ENCODE results near the gene RANBP17.

Gene RANBP17

GRCh38 chr5:171318026-171318425 is 456.2 kb downstream of the RANBP17 start:
- peaks cover 16% of the 10 kb centered on the region for H3K4me1 Mint-ChIP-seq
- ATAC-seq, result no peak
- H3K27ac Mint-ChIP-seq, result no peak overlapping the region
- no peaks in the 10 kb centered on the region for H3K9me3 Mint-ChIP-seq
- H3K4me3 Mint-ChIP-seq, result no peak overlapping the region
- no peak for DNase-seq (ENCODE audit: low spot score in 2 of 2)
- H3K36me3 Mint-ChIP-seq, result peaks cover 3% of the 10 kb centered on the region

- no peak for ATAC-seq
- no peak overlapping the region for H3K4me3 Mint-ChIP-seq
- H3K4me1 Mint-ChIP-seq, result no peaks in the 10 kb centered on the region
- H3K36me3 Mint-ChIP-seq, result no peaks in the 10 kb centered on the region
- no peak for DNase-seq (ENCODE audit: low spot score in 2 of 2)
- H3K27ac Mint-ChIP-seq, result no peak overlapping the region
- H3K9me3 Mint-ChIP-seq, result no peaks in the 10 kb centered on the region
Measured at GRCh38 chr5:171321447-171321846, 459.6 kb downstream of the RANBP17 start.

DNA sequence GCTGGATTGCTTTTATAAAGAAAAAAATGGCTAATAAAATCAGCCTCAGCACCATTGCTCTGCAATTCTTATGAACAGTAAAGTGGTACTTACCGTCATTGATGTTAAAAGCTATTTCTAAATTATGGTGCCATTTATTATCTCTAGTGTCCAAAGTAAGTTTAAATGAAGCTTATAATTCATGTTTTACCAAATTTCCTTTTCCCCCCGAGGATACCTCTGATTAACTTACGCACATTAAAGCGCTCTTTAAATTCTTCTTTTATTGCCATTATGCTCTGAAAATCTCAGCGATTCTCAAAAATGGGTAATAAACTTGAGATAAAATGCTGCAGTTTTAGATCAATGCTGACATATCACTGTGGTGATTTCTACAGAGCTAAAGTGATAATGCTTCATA is 460.7 kb downstream of the RANBP17 start:
- no peak overlapping the region for H3K27ac Mint-ChIP-seq
- no peaks in the 10 kb centered on the region for H3K4me1 Mint-ChIP-seq
- DNase-seq (ENCODE audit: low spot score in 2 of 2), result no peak
- no peak overlapping the region for H3K4me3 Mint-ChIP-seq
- H3K36me3 Mint-ChIP-seq, result no peaks in the 10 kb centered on the region
- no peaks in the 10 kb centered on the region for H3K9me3 Mint-ChIP-seq
- no peak for ATAC-seq

DNA sequence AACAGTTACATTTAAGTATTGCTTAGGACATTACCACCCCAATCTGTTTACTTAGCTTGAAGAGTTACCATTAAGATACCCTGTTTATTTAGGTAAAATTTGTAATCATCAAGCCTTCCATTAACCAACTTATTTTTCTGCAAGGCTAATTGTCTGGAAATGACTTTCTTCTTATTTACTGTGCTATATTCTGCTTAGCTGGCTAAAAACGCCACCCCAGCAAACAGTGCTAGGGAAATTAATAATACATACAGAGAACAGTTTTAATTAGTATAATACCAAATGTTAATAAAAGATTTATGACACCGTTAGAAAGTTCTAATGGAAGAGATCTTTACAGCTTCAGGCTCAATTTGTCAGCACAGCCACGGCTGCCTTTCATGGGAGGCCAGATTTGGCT is 461.2 kb downstream of the RANBP17 start:
- no peak for DNase-seq (ENCODE audit: low spot score in 2 of 2)
- Mint-ChIP-seq H3K36me3 (no peaks in the 10 kb centered on the region), H3K9me3 (no peaks in the 10 kb centered on the region), H3K4me3 (no peak overlapping the region), H3K4me1 (no peaks in the 10 kb centered on the region), H3K27ac (no peak overlapping the region)
- ATAC-seq, result no peak

GRCh38 chr5:171323806-171324632 is 462.2 kb downstream of the RANBP17 start:
- H3K4me3 Mint-ChIP-seq, result no peak overlapping the region
- no peaks in the 10 kb centered on the region for H3K9me3 Mint-ChIP-seq
- no peaks in the 10 kb centered on the region for H3K4me1 Mint-ChIP-seq
- ATAC-seq (no peak), DNase-seq (ENCODE audit: low spot score in 2 of 2) (no peak)
- no peak overlapping the region for H3K27ac Mint-ChIP-seq
- H3K36me3 Mint-ChIP-seq, result no peaks in the 10 kb centered on the region

DNA sequence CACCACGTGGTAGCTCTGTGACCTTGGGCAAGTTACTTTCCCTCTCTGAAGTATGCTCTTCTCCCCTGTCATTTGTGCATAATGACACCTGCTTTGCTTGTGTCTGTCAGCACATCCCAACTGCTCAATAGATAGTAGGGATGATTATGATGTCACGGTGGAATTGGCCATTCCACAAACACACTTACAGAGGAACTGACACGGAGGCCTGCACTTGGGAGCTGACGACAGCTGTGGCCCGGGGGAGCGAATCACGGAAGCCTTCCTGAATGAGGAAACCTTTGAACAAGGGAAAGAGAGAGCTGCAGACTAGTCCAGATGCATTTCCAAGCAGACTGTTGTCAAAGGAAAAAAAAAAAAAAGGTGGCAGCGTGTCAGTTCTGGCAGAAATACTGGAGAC is 468.2 kb downstream of the RANBP17 start:
- Mint-ChIP-seq H3K36me3 (no peaks in the 10 kb centered on the region), H3K9me3 (no peaks in the 10 kb centered on the region), H3K27ac (no peak overlapping the region), H3K4me3 (no peak overlapping the region), H3K4me1 (peaks cover 4% of the 10 kb centered on the region)
- DNase-seq (ENCODE audit: low spot score in 2 of 2) (no peak), ATAC-seq (no peak)

GRCh38 chr5:171335616-171336015 is 473.8 kb downstream of the RANBP17 start:
- Mint-ChIP-seq H3K4me3 (no peak overlapping the region), H3K36me3 (no peaks in the 10 kb centered on the region), H3K27ac (no peak overlapping the region), H3K4me1 (no peaks in the 10 kb centered on the region), H3K9me3 (no peaks in the 10 kb centered on the region)
- ATAC-seq (peak; percentile 44), DNase-seq (ENCODE audit: low spot score in 2 of 2) (no peak)

GRCh38 chr5:171336521-171337209 is 474.8 kb downstream of the RANBP17 start:
- no peak overlapping the region for H3K27ac Mint-ChIP-seq
- H3K36me3 Mint-ChIP-seq, result no peaks in the 10 kb centered on the region
- no peaks in the 10 kb centered on the region for H3K4me1 Mint-ChIP-seq
- no peak for DNase-seq (ENCODE audit: low spot score in 2 of 2)
- peak overlapping the region; percentile 38 for H3K4me3 Mint-ChIP-seq
- no peaks in the 10 kb centered on the region for H3K9me3 Mint-ChIP-seq
- peak; percentile 61 for ATAC-seq

GRCh38 chr5:171337210-171337569 is 475.4 kb downstream of the RANBP17 start:
- DNase-seq (ENCODE audit: low spot score in 2 of 2), result no peak
- H3K4me3 Mint-ChIP-seq, result peak overlapping the region; percentile 38

GRCh38 chr5:171340042-171340441 is 478.2 kb downstream of the RANBP17 start:
- ATAC-seq (no peak), DNase-seq (ENCODE audit: low spot score in 2 of 2) (no peak)
- Mint-ChIP-seq H3K4me1 (no peaks in the 10 kb centered on the region), H3K9me3 (no peaks in the 10 kb centered on the region), H3K27ac (no peak overlapping the region), H3K4me3 (no peak overlapping the region), H3K36me3 (no peaks in the 10 kb centered on the region)

More at GRCh38 chr5:171337210-171337569, 475.4 kb downstream of the RANBP17 start:
- no peak for ATAC-seq
- H3K27ac Mint-ChIP-seq, result no peak overlapping the region
- no peaks in the 10 kb centered on the region for H3K9me3 Mint-ChIP-seq
- no peaks in the 10 kb centered on the region for H3K36me3 Mint-ChIP-seq
- H3K4me1 Mint-ChIP-seq, result no peaks in the 10 kb centered on the region

- H3K9me3 Mint-ChIP-seq, result no peaks in the 10 kb centered on the region
- no peak for ATAC-seq
- no peak overlapping the region for H3K4me3 Mint-ChIP-seq
- no peaks in the 10 kb centered on the region for H3K36me3 Mint-ChIP-seq
- no peak overlapping the region for H3K27ac Mint-ChIP-seq
- DNase-seq (ENCODE audit: low spot score in 2 of 2), result no peak
- no peaks in the 10 kb centered on the region for H3K4me1 Mint-ChIP-seq
Measured at GRCh38 chr5:171340491-171340890, 478.7 kb downstream of the RANBP17 start.

DNA sequence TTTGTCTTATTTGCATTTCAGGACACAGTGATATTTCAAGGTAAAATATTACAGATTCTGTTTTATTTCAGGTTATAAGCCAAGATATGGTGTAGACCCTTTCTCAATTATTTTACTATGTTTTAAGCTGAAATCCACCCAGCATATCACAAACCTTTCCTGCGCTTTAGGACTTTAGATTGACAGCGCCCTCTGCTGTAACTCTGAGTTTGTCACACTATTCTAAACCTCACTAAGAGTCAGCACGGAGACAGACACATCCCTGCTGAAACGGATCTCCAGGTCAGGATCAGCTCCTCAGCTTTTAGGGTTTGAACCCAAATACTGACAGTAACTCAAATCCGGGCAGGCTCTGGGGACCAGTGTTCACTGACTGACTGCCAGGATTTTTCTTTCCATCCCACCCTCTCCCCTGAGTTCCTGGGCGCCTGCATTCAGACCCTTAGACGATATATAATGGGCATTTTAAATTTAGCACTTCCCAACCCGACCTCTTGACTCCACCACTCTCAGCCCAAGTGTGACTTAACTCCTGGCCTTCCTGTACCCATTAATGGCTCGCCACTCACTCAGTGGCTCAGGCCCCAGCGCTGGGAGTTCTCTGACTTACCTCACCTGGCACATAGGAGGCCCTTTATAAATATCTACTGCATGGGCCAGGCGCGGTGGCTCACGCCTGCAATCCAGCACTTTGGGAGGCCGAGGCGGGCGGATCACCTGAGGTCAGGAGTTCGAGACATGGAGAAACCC is 480.7 kb downstream of the RANBP17 start:
- peak in 1 of 2 donors; percentile 9 for DNase-seq (ENCODE audit: low spot score in 2 of 2)
- ATAC-seq, result peak; percentile 70

DNA sequence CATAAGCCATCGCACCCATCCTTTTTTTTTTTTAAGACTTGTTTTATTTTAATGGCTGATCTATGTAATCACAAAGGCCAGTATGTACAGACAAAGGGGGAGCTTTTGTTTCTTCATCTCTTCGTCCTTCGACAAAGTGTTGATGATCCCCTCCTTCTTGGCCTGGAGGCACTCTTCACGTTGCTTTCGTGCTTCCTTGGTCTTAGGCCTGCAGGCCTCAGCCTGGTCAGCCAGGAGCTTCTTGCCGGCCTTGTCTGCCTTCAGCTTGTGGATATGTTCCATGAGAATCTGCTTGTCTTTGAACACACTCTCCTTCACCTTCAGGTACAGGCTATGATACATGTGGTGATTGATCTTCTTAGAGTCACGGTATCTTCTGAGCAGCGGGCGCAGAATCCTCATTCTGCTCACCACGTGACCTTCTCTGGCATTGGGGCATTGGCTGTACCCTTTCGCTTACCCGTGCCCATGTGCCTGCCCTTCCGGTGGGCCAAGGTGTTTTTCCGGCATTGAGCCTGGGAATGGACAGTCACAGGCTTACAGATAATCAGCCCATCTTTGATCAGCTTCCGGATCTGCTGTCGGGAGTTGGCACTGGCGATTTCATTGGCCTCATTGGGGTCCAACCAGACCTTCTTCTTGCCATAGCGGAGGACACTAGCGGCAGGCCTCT is 483.3 kb downstream of the RANBP17 start:
- Mint-ChIP-seq H3K4me1 (no peaks in the 10 kb centered on the region), H3K9me3 (no peaks in the 10 kb centered on the region), H3K27ac (no peak overlapping the region), H3K4me3 (no peak overlapping the region), H3K36me3 (no peaks in the 10 kb centered on the region)
- DNase-seq (ENCODE audit: low spot score in 2 of 2), result no peak
- no peak for ATAC-seq

More for the DNA sequence above, 480.7 kb downstream of the RANBP17 start:
- H3K27ac Mint-ChIP-seq, result no peak overlapping the region
- no peak overlapping the region for H3K4me3 Mint-ChIP-seq
- no peaks in the 10 kb centered on the region for H3K36me3 Mint-ChIP-seq
- H3K9me3 Mint-ChIP-seq, result no peaks in the 10 kb centered on the region
- no peaks in the 10 kb centered on the region for H3K4me1 Mint-ChIP-seq
